Chondrocyte (in vitro differentiated cells): ENCODE measurements around the gene PRPF38A. TPM values are rescaled to one million over a fixed set of nuclear protein-coding genes. Genes with fewer than 3 reads are reported as not detected.

Experiments
- DNase-seq: peaks from one replicate; pipeline ENCODE4 v3.0.0; 2021; ENCODE audit warnings: mixed read lengths, low spot score
- H3K27ac Mint-ChIP-seq: one replicate; pipeline ENCODE4 v1.8.0; 2021; ENCODE audit warnings: mild to moderate bottlenecking, moderate library complexity, mixed read lengths; ENCODE audit not compliant: unreplicated experiment
- H3K27me3 Mint-ChIP-seq: 2 replicates; pipeline ENCODE4 v1.8.0; 2021; ENCODE audit warnings: low read depth, mixed read lengths
- H3K36me3 Mint-ChIP-seq: 2 replicates; pipeline ENCODE4 v1.8.0; 2021; ENCODE audit warnings: low read depth, mixed read lengths
- H3K4me1 Mint-ChIP-seq: 2 replicates; pipeline ENCODE4 v1.8.0; 2021; ENCODE audit warnings: low read depth, mild to moderate bottlenecking, mixed read lengths
- H3K4me3 Mint-ChIP-seq: one replicate; pipeline ENCODE4 v1.8.0; 2021; ENCODE audit warnings: mild to moderate bottlenecking, moderate library complexity, mixed read lengths; ENCODE audit not compliant: unreplicated experiment
- H3K9me3 Mint-ChIP-seq: 2 replicates; pipeline ENCODE4 v1.8.0; 2021; ENCODE audit warnings: low read depth, mixed read lengths
- total RNA-seq: library from RNA; stranded (reverse); gene quantifications from 3 replicates; pipeline ENCODE4 v1.2.1, GENCODE V29; 2021
- TF ChIP-seq, protein P1 (sequence below): fragments of 200-600 bp; sonication (generic); IDR thresholded peaks from 2 replicates; pipeline ENCODE4 v1.5.0; 2021; ENCODE audit warnings: antibody characterized with exemption, mild to moderate bottlenecking, moderate library complexity

PRPF38A gene
- total RNA-seq, 1 donor from 2014 or later, result 26.1 TPM

DNA sequence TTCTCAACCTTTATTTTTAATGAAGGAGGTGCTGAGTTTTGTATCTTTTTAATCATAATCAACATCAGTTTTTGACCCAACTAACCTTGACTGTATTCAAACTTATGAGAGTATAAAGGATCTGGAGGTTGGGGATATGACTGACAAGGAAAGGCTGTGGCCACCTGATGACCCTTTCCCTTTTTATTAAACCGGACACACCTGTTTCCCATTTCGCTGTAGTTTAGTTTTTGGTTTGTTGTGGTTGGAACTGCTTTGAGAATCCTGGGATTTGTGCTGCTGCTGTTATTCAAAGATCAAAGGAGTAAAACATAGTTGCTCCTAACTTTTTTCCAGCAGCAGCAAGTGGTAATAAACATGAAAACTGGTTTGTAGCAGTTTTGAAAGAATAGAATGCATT is 12.4 kb downstream of the PRPF38A start:
- Mint-ChIP-seq H3K27ac (no peak overlapping the region), H3K36me3 (peaks cover 26% of the 10 kb centered on the region), H3K4me1 (no peaks in the 10 kb centered on the region), H3K4me3 (no peak overlapping the region), H3K27me3 (no peaks in the 10 kb centered on the region), H3K9me3 (no peaks in the 10 kb centered on the region)
- TF ChIP-seq, protein P1, sequence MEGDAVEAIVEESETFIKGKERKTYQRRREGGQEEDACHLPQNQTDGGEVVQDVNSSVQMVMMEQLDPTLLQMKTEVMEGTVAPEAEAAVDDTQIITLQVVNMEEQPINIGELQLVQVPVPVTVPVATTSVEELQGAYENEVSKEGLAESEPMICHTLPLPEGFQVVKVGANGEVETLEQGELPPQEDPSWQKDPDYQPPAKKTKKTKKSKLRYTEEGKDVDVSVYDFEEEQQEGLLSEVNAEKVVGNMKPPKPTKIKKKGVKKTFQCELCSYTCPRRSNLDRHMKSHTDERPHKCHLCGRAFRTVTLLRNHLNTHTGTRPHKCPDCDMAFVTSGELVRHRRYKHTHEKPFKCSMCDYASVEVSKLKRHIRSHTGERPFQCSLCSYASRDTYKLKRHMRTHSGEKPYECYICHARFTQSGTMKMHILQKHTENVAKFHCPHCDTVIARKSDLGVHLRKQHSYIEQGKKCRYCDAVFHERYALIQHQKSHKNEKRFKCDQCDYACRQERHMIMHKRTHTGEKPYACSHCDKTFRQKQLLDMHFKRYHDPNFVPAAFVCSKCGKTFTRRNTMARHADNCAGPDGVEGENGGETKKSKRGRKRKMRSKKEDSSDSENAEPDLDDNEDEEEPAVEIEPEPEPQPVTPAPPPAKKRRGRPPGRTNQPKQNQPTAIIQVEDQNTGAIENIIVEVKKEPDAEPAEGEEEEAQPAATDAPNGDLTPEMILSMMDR, result no peak
- DNase-seq, result no peak

DNA sequence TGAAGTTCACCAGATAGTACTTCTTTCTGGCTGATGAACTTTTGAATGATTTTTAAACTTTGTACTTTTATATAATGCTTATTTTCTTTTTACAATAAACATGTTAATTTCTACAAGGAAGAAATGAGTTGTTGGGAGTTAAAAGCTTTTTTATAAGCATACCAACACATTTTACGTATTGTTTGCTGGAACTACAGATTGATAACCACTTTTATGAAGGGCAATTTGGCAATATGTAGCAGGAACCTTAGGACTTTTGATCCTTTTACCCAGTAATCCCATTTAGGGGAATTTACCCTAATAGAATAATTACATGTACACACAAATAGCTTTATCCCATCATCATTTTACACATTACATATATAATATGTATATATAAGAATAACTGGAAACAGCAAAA is 16.3 kb downstream of the PRPF38A start:
- no peaks in the 10 kb centered on the region for H3K9me3 Mint-ChIP-seq
- H3K27ac Mint-ChIP-seq, result no peak overlapping the region
- DNase-seq, result no peak
- TF ChIP-seq, protein P1, result no peak
- peaks cover 19% of the 10 kb centered on the region for H3K36me3 Mint-ChIP-seq
- no peaks in the 10 kb centered on the region for H3K27me3 Mint-ChIP-seq
- H3K4me1 Mint-ChIP-seq, result peaks cover 15% of the 10 kb centered on the region
- no peak overlapping the region for H3K4me3 Mint-ChIP-seq

DNA sequence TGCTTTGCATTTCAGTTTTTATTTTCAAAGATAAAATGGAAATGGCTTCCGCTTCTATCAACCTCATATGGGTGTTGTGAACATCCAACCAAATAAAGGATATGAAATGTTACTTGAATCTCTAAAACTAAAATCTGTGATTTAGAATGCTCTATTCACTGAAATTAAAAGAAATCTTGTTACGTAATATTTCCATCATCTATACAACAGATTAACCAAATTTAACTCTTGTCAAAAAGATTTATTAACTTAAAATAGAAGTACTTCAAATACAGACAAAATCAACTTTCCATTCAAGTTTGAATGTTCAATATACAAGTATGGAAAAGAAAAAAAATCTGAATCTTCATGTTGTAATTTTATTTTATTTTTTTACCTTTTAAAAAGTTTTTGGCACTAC is 18.7 kb downstream of the PRPF38A start:
- Mint-ChIP-seq H3K4me1 (peaks cover 29% of the 10 kb centered on the region), H3K36me3 (peaks cover 17% of the 10 kb centered on the region), H3K27ac (no peak overlapping the region), H3K27me3 (no peaks in the 10 kb centered on the region), H3K9me3 (no peaks in the 10 kb centered on the region), H3K4me3 (no peak overlapping the region)
- TF ChIP-seq, protein P1, result no peak
- DNase-seq, result no peak

DNA sequence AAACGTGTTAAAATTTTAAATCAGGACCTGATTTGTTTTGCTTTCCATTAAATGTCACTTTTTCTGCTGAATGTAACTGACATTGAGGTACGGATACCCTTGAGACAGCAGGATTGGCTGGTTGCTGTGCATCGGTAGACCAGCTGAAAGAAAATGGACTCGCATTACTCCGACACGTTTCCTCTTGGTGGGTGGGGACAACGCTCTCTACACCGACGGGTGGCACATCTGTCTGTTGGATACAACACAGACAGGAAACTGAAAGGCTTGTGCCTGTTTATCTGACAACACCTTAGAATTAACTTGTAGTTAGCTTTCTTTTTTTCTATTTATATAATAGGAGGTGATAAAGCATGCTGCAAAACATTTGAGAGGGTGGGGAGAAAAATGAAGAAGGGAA is 19.4 kb downstream of the PRPF38A start:
- DNase-seq, result no peak
- no peak overlapping the region for H3K27ac Mint-ChIP-seq
- H3K36me3 Mint-ChIP-seq, result peaks cover 18% of the 10 kb centered on the region
- peaks cover 29% of the 10 kb centered on the region for H3K4me1 Mint-ChIP-seq
- H3K27me3 Mint-ChIP-seq, result no peaks in the 10 kb centered on the region
- no peak overlapping the region for H3K4me3 Mint-ChIP-seq
- TF ChIP-seq, protein P1, result no peak
- no peaks in the 10 kb centered on the region for H3K9me3 Mint-ChIP-seq

DNA sequence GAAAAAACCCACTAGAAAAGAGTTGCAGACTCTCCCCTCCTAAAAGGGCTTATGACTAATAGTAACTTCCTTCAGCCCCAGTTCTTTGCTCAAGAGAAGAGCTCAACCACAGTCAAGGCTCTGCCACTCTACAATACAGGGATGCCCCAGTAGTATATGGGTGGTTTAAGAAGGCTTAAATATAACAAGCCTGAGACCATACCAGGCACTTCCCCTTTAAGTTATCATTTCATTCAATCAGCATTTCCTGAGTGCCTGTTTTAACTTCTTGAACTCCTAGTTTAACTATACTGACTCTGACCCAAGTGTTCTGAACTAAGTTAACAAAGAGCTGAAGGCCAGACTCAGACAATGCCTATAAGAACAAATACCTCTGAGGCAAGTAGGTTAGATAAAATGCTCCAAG is 19.8 kb downstream of the PRPF38A start:
- TF ChIP-seq, protein P1, result no peak
- Mint-ChIP-seq H3K4me3 (no peak overlapping the region), H3K27me3 (no peaks in the 10 kb centered on the region), H3K27ac (no peak overlapping the region), H3K4me1 (peaks cover 29% of the 10 kb centered on the region), H3K36me3 (peaks cover 18% of the 10 kb centered on the region), H3K9me3 (no peaks in the 10 kb centered on the region)
- DNase-seq, result no peak
